Upper lobe of left lung (tissue), 4 donors: ENCODE measurements around the gene PLIN5.

Experiments used
- CTCF ChIP-seq, 6 experiments: fragments of 450-650 bp in 4 of 6; fragments of 200-600 bp in 2 of 6; sonication (generic) in 2 of 6; IDR thresholded peaks; one replicate each; pipeline ENCODE4 v1.5.1; 2016 to 2019; ENCODE audit warnings: antibody characterized with exemption in 6 of 6
- EP300 ChIP-seq, 4 donors: sonication (generic); formaldehyde crosslinking; IDR thresholded peaks; one replicate each; pipeline ENCODE4 v1.5.1; 2017; ENCODE audit warnings: antibody characterized with exemption in 4 of 4, control low read depth in 2 of 4
- POLR2AphosphoS5 ChIP-seq, 2 donors: sonication (generic); formaldehyde crosslinking; IDR thresholded peaks; one replicate each; pipeline ENCODE4 v1.5.1; 2017; ENCODE audit warnings: antibody characterized with exemption in 2 of 2

DNA sequence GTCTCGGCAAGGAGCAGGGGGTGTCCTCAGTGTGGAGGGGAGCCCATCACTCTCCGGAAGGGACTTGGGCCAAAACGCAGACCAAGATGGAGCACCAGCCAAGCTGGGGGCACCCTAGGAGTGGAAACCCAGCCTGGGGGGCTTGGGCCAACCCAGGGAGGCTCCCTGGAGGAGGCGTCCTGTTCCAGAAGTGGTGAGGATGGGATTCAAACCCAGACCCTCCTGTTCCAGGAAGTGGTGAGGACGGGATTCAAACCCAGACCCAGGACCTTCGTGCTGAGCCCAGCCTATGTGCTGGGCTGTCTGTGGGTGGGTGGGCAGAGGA lies 15.9 kb downstream of the PLIN5 start:
- no peak for TF ChIP-seq EP300 (IDR thresholded peaks at IDR 0.05)
- TF ChIP-seq CTCF (IDR thresholded peaks at IDR 0.05): no peak
- TF ChIP-seq POLR2AphosphoS5 (IDR thresholded peaks at IDR 0.05): no peak
